Gastroesophageal sphincter (tissue), 3 donors: ENCODE data around the gene ARHGAP19.

Experiments used
- CTCF ChIP-seq, 4 experiments: fragments of 200-600 bp in 2 of 4; fragments of 450-650 bp in 2 of 4; sonication (generic) in 1 of 4; IDR thresholded peaks; one replicate each; pipeline ENCODE4 v1.5.1; 2017 to 2019; ENCODE audit warnings: antibody characterized with exemption in 4 of 4, mild to moderate bottlenecking in 2 of 4, moderate library complexity in 2 of 4
- POLR2A ChIP-seq, 2 donors: fragments of 450-650 bp; IDR thresholded peaks; one replicate each; pipeline ENCODE4 v1.6.1; 2017; ENCODE audit warnings: antibody characterized with exemption in 2 of 2, mild to moderate bottlenecking in 2 of 2, moderate library complexity in 1 of 2
- POLR2AphosphoS5 ChIP-seq: sonication (generic); formaldehyde crosslinking; IDR thresholded peaks from one replicate; pipeline ENCODE4 v1.6.1; 2017; ENCODE audit warnings: antibody characterized with exemption

DNA sequence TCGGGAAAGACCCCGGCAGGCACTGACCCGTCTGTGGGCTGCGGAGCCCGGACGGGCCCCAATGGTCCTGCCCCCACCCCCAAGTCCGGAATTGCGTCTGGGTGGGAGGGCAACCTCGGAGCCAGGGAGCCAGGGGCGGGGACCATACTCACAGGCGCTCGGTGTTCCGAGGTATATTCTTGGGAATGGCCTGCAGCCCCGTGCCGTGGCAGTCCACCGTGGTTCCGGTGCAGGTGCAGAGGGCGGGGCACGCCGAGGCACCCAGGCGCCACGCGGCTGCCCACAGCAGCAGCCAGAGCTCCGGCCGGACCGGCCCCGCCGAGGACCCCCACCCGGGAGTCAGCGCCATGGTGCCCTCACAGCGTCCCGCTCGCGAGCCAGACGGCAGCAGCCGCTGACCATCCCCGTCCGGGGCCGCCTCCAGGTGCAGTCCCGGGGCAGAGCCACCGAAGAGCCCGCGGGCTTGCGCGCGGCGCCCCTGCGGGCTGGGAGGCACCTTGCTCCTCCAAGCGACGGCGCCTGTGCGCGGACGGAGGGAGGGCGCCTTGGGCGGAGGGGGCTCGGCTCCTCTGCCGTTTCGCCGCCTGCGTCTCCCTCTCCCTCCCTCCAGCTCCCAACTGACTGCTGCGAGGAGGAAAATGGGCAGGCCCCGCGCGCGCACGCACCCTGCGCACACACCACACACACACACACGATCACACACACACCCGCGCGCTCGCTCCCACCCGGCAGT, 106.9 kb downstream of the ARHGAP19 start, which contains the start of gene SLIT1:
- no peak for TF ChIP-seq POLR2AphosphoS5
- TF ChIP-seq CTCF (IDR thresholded peaks at IDR 0.05), result no peak
- TF ChIP-seq POLR2A (IDR thresholded peaks at IDR 0.05), result no peak
